Brain microvascular endothelial cell (primary cell): ENCODE measurements around the gene UBE2B.
"Not testable (repeated sequence)": the region's sequence is repeated elsewhere in the genome, so short reads cannot be mapped to it uniquely, and the experiment has no call there.

Source experiments
- DNase-seq: peaks from one replicate; pipeline ENCODE4 v3.0.0-alpha.2; 2020
- H3K27ac ChIP-seq: fragments of 250-450 bp; sonication (Bioruptor Pico); 2 replicates; pipeline ENCODE4 v1.5.1; 2020; ENCODE audit warnings: mild to moderate bottlenecking, moderate library complexity
- H3K27me3 ChIP-seq: fragments of 250-450 bp; sonication (Bioruptor Pico); replicated peaks from 2 replicates; pipeline ENCODE4 v1.5.1; 2020; ENCODE audit warnings: mild to moderate bottlenecking
- H3K36me3 ChIP-seq: fragments of 250-450 bp; sonication (Bioruptor Pico); replicated peaks from 2 replicates; pipeline ENCODE4 v1.5.1; 2020; ENCODE audit warnings: mild to moderate bottlenecking
- H3K4me3 ChIP-seq: 2 replicates; pipeline ENCODE4 v1.5.1; 2011; ENCODE audit warnings: low read depth, mild to moderate bottlenecking, control low read depth, low read length, moderate library complexity
- in situ Hi-C: cut with HindIII; loops from 2 replicates; pipeline ENCODE4 v1.10.0; 2017; ENCODE audit warnings: low sequenced_read_pairs, low pct_ligation_motif_present
- TF ChIP-seq, protein P1 (sequence below): IDR thresholded peaks from 2 replicates; pipeline ENCODE4 v1.5.1; 2011; ENCODE audit warnings: low read depth, mild to moderate bottlenecking, moderate library complexity, low read length, control low read depth, inconsistent platforms; ENCODE audit errors: missing control alignments

UBE2B gene

DNA sequence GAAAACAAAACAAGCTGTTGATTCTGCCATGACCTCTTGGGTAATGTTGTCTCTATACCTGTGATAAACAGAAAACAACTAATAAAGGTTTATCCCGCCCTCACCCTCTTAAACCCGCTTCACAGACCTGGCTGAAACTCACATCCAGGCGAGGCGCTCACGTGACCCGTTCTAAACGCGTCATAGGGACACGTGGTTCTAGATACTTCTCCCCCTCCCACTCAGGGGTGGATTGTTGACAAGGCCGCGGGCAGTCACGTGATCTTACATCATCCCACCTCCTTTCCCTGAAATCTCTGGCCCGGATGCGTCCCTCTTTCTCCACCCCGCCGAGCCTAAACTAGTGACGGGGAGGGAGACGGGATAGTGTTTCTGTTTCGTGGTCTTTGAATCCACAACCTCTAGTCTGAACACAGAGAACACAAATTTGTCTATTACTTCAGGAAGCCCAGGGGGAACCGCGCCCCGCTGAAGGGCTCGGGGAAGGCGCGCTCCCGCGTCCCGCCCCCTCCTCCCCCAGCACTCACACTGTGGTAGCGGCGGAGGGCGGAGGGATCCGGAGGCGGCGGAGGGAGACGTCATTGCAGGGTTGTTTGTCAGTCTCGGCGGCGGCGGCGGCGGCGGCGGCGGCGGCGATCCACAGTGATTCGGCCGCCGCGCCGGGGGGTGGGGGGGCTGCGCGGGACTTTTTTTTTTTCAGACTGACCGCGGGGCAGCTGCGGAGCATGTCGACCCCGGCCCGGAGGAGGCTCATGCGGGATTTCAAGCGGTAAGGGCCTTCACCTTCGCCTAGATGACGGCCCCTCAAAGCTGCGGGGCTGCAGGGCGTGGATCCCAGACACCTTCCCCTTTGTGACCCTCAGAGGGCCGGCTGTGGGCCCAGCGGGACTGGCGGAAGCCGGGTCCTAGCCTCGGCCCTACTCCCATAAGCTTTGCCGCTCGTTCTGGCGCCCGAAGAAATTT lies at the start of gene UBE2B:
Gene UBE2B, plus strand, starts transcription at position 699 of the 963 bp plus-strand sequence. Its CDS starts 27 bp downstream, at position 726.
- Histone ChIP-seq H3K27me3 (no peaks in the 10 kb centered on the region), H3K36me3 (peaks cover 7% of the 10 kb centered on the region), H3K27ac (peak within 1 kb of the TSS; percentile 98), H3K4me3 (peak within 1 kb of the TSS; percentile 97)
- DNase-seq, result peak; percentile 100
- in situ Hi-C loops, result no loop called here
- TF ChIP-seq, protein P1, sequence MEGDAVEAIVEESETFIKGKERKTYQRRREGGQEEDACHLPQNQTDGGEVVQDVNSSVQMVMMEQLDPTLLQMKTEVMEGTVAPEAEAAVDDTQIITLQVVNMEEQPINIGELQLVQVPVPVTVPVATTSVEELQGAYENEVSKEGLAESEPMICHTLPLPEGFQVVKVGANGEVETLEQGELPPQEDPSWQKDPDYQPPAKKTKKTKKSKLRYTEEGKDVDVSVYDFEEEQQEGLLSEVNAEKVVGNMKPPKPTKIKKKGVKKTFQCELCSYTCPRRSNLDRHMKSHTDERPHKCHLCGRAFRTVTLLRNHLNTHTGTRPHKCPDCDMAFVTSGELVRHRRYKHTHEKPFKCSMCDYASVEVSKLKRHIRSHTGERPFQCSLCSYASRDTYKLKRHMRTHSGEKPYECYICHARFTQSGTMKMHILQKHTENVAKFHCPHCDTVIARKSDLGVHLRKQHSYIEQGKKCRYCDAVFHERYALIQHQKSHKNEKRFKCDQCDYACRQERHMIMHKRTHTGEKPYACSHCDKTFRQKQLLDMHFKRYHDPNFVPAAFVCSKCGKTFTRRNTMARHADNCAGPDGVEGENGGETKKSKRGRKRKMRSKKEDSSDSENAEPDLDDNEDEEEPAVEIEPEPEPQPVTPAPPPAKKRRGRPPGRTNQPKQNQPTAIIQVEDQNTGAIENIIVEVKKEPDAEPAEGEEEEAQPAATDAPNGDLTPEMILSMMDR, result no peak

DNA sequence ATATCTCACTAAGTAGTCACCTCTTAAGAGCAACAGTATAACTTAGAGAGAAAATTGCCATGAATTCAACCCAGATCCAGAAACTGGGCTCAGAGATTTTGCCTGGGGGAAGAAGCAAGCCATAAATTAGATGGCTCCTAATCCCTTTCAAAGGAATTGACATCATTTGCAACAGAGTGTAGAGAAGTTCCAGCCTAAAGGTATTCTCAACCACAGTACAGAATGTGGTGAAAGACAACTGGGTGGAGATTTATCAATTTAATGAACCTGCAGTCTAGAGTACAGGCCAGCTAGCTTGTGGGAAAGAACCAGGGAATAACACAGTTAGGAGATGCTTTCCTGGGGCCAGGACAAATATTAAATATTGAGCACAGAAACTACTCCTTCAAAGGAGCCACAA lies 44.0 kb upstream of the UBE2B start:
- H3K27ac ChIP-seq, result no peak overlapping the region
- DNase-seq, result no peak
- no peaks in the 10 kb centered on the region for H3K36me3 ChIP-seq
- no peak overlapping the region for H3K4me3 ChIP-seq
- in situ Hi-C loops, result no loop called here
- TF ChIP-seq, protein P1, result no peak
- H3K27me3 ChIP-seq, result no peaks in the 10 kb centered on the region

DNA sequence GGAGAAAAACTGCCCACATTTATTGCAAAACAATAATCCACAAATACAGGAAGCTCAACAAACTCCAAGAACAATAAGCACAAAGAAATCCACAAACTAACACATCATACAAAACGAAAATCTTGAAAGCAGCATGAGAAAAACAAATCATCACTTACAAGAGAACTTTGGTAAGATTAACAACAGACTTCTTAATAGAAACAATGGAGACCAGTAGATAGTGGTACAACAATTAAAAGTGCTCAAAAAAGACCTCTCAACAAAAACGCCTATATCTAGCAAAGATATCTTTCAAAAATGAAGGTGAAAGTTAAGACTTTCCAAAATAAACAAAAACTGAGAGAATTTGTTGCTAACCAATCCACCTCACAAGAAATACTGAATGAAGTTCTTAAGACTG lies 42.8 kb upstream of the UBE2B start:
- Histone ChIP-seq H3K36me3 (no peaks in the 10 kb centered on the region), H3K27ac (no peak overlapping the region), H3K4me3 (no peak overlapping the region), H3K27me3 (no peaks in the 10 kb centered on the region)
- in situ Hi-C loops, result no loop called here
- TF ChIP-seq, protein P1, result no peak
- DNase-seq, result no peak

DNA sequence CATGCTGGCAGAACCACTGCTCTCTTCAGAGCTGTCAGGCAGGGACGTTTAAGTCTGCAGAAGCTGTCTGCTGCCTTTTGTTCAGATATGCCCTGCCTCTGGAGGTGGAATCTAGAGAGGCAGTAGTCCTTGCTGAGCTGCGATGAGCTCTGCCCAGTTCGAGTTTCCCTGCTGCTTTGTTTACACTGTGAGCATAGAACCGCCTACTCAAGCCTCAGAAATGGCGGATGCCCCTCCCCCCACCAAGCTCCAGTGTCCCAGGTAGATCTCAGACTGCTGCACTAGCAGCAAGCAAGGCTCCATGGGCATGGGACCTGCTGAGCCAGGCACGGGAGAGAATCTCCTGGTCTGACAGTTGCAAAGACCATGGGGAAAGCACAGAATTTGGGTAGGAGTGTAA lies 34.5 kb upstream of the UBE2B start:
- DNase-seq, H3K4me3 ChIP-seq, H3K27me3 ChIP-seq, H3K36me3 ChIP-seq, H3K27ac ChIP-seq, in situ Hi-C loops: not testable (repeated sequence)

DNA sequence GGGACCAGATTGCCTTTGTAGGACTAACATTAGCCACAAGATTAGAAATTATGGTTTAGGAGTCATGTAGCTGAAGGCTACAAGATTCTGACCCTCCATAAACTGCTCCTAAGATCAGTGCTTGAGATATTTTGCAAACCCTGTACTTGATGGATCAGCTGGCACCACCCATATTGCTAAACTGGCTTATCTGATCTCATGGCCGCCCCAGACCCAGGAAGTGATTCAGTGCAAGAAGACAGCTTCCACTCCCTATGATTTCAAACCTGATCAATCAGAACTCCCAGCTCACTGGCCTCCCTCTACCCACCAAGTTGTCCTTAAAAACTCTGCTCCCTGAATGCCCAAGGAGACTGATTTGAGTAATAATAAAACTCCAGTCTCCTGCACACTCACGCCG lies 27.9 kb upstream of the UBE2B start:
- H3K4me3 ChIP-seq, H3K27me3 ChIP-seq, H3K36me3 ChIP-seq, DNase-seq, H3K27ac ChIP-seq, in situ Hi-C loops: not testable (repeated sequence)

DNA sequence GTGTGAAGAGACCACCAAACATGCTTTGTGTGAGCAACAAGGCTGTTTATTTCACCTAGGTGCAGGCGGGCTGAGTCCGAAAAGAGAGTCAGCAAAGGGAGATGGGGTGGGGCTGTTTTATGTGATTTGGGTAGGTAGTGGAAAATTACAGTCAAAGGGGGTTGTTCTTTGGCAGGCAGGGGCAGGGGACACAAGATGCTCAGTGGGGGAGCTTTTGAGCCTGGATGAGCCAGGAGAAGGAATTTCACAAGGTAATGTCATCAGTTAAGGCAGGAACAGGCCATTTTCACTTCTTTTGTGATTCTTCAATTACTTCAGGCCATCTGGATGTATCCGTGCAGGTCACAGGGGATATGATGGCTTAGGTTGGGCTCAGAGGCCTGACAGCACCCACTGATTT lies 25.9 kb upstream of the UBE2B start:
- DNase-seq, H3K27me3 ChIP-seq, in situ Hi-C loops, H3K36me3 ChIP-seq, H3K27ac ChIP-seq, H3K4me3 ChIP-seq: not testable (repeated sequence)

DNA sequence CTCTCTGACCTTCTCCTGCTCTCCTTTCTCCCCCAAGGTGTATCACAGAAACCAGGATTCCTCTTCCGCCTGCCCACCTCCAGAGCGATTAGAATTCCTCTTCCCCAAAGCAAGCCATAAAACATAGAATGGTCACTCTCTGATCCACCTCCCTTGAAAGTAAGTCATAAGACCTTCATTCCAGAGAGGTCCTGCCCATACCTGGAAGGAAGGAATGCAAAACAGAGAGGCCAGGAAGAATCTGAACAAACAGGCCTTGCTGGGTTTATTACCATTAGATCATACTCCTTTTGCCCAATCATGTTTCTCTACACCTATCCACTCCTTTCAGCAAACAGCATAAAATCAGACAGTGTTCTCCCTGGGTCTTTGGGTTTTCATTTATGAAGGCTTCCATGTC lies 25.4 kb upstream of the UBE2B start:
- no peak for DNase-seq
- no peak overlapping the region for H3K4me3 ChIP-seq
- no peak overlapping the region for H3K27ac ChIP-seq
- no peaks in the 10 kb centered on the region for H3K27me3 ChIP-seq
- TF ChIP-seq, protein P1, result no peak
- in situ Hi-C loops, result no loop called here
- H3K36me3 ChIP-seq, result no peaks in the 10 kb centered on the region
